Measurements from ENCODE around the gene SMG5. TPM values are rescaled to one million over a fixed set of nuclear protein-coding genes. Genes with fewer than 3 reads are reported as not detected.
"Not testable (repeated sequence)": the region's sequence is repeated elsewhere in the genome, so short reads cannot be mapped to it uniquely, and the experiment has no call there.

Gene SMG5
- total RNA-seq, 1 donor from 2014 or later: 57.7 TPM

GRCh38 chr1:156226116-156226538, 56.5 kb downstream of the SMG5 start:
- intact Hi-C loops (cut with DNase I): loop anchor here (2.0 kb wide), 1 partner anchor 79 kb away; no protein-coding TSS in a partner anchor
- TF ChIP-seq CTCF (IDR thresholded peaks at IDR 0.05): no peak
- no peak for TF ChIP-seq POLR2AphosphoS5 (IDR thresholded peaks at IDR 0.05; ENCODE audit: insufficient read depth in 1 of 2, low read depth in 1 of 2)
- no peak for TF ChIP-seq POLR2A (IDR thresholded peaks at IDR 0.05)
- H3K36me3 ChIP-seq: peaks cover 0 to 47% of the 10 kb centered on the region in 2 donors

GRCh38 chr1:156225677-156226014, 57.0 kb downstream of the SMG5 start:
- H3K27ac ChIP-seq: no peak overlapping the region
- no peak for DNase-seq (ENCODE audit: extremely low spot score in 2 of 2)
- no peaks in the 10 kb centered on the region for H3K27me3 ChIP-seq
- H3K9me3 ChIP-seq: no peaks in the 10 kb centered on the region
- H3K36me3 ChIP-seq: peaks cover 0 to 52% of the 10 kb centered on the region in 2 donors
- H3K4me3 ChIP-seq: no peak overlapping the region
- peaks cover 8% of the 10 kb centered on the region for H3K4me1 ChIP-seq
- TF ChIP-seq CTCF (IDR thresholded peaks at IDR 0.05) (peak in 1 of 3 experiments; percentile 54), POLR2A (IDR thresholded peaks at IDR 0.05) (no peak), POLR2AphosphoS5 (IDR thresholded peaks at IDR 0.05; ENCODE audit: insufficient read depth in 1 of 2, low read depth in 1 of 2) (no peak)
- intact Hi-C loops (cut with DNase I): loop anchor here (2.0 kb wide), 2 partner anchors 79 to 133 kb away; no protein-coding TSS in a partner anchor

More at GRCh38 chr1:156226116-156226538, 56.5 kb downstream of the SMG5 start:
- H3K27ac ChIP-seq: no peak overlapping the region
- peaks cover 8% of the 10 kb centered on the region for H3K4me1 ChIP-seq
- DNase-seq (ENCODE audit: extremely low spot score in 2 of 2): no peak
- H3K27me3 ChIP-seq: no peaks in the 10 kb centered on the region
- no peak overlapping the region for H3K4me3 ChIP-seq
- H3K9me3 ChIP-seq: no peaks in the 10 kb centered on the region

DNA sequence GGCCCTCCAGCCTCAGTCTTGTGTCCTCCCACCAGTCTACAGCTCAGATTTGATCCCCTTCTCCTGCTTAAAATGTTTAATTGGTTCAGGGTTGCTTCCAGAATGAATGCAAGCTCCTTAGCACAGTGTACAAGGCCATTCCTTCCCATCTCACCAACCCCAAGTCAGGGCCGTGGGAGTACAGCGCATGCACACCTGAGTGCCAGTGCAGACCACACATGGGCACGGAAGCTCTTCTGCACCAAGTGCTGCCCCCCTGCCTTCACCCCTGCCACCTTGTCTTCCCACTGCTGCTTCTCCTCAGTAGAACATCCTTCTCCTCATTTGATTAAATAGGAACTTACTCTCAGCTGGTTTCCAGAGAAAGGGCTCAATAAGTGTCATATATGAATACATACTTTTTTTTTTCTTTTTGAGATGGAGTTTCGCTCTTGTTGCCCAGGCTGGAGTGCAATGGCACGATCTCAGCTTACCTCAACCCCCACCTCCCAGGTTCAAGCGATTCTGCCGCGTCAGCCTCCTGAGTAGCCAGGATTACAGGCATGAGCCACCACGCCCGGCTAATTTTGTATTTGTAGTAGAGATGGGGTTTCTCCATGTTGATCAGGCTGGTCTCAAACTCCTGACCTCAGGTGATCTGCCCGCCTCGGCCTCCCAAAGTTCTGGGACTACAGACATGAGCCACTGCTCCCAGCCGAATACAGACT, 60.5 kb downstream of the SMG5 start:
- intact Hi-C loops (cut with DNase I): no loop called here
- Histone ChIP-seq H3K4me3 (no peak overlapping the region), H3K36me3 (peaks cover 0 to 49% of the 10 kb centered on the region in 2 donors), H3K27ac (no peak overlapping the region), H3K27me3 (no peaks in the 10 kb centered on the region), H3K4me1 (peaks cover 21% of the 10 kb centered on the region), H3K9me3 (no peaks in the 10 kb centered on the region)
- no peak for DNase-seq (ENCODE audit: extremely low spot score in 2 of 2)
- TF ChIP-seq POLR2AphosphoS5 (IDR thresholded peaks at IDR 0.05; ENCODE audit: insufficient read depth in 1 of 2, low read depth in 1 of 2): no peak
- no peak for TF ChIP-seq CTCF (IDR thresholded peaks at IDR 0.05)
- TF ChIP-seq POLR2A (IDR thresholded peaks at IDR 0.05): no peak

- TF ChIP-seq POLR2A (IDR thresholded peaks at IDR 0.05) (no peak), POLR2AphosphoS5 (IDR thresholded peaks at IDR 0.05; ENCODE audit: insufficient read depth in 1 of 2, low read depth in 1 of 2) (no peak), CTCF (IDR thresholded peaks at IDR 0.05) (no peak)
- Histone ChIP-seq H3K36me3 (peaks cover 0 to 38% of the 10 kb centered on the region in 2 donors), H3K4me1 (peaks cover 26% of the 10 kb centered on the region), H3K4me3 (no peak overlapping the region), H3K27me3 (no peaks in the 10 kb centered on the region), H3K9me3 (no peaks in the 10 kb centered on the region), H3K27ac (no peak overlapping the region)
- no peak for DNase-seq (ENCODE audit: extremely low spot score in 2 of 2)
- intact Hi-C loops (cut with DNase I): no loop called here
These were observed 62.4 kb downstream of the SMG5 start for GRCh38 chr1:156220226-156220625.

DNA sequence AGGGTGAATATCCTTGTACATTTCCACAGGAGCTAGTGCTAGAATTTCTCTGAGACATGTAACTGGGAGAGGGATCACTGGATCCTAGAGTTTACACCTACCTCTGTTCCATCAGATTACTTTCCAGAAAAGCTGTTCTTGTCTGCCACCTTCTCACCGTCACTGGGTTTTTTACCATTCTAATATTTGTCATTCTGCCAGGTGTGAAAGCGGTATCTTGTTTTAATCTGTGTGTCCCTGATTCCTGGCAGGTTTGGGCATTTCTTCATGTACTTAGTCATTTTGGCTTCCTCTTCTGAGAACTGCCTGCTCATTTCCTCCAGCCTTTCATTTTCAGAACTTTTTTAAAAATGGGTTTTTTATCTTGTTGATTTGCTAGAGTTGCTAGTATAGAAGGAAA, 64.8 kb downstream of the SMG5 start:
- Histone ChIP-seq H3K9me3 (no peaks in the 10 kb centered on the region), H3K36me3 (peaks cover 0 to 24% of the 10 kb centered on the region in 2 donors), H3K4me3 (no peak overlapping the region), H3K27ac (no peak overlapping the region), H3K4me1 (peaks cover 41% of the 10 kb centered on the region), H3K27me3 (no peaks in the 10 kb centered on the region)
- no peak for TF ChIP-seq CTCF (IDR thresholded peaks at IDR 0.05)
- TF ChIP-seq POLR2AphosphoS5 (IDR thresholded peaks at IDR 0.05; ENCODE audit: insufficient read depth in 1 of 2, low read depth in 1 of 2): peak in 1 of 2 donors; percentile 14
- TF ChIP-seq POLR2A (IDR thresholded peaks at IDR 0.05): no peak
- intact Hi-C loops (cut with DNase I): no loop called here
- DNase-seq (ENCODE audit: extremely low spot score in 2 of 2): no peak

GRCh38 chr1:156216361-156217086, 66.1 kb downstream of the SMG5 start:
- H3K27ac ChIP-seq; H3K9me3 ChIP-seq; DNase-seq (ENCODE audit: extremely low spot score in 2 of 2); H3K4me3 ChIP-seq; intact Hi-C loops (cut with DNase I); H3K27me3 ChIP-seq: not testable (repeated sequence)
- peaks cover 41% of the 10 kb centered on the region for H3K4me1 ChIP-seq
- peaks cover 0 to 10% of the 10 kb centered on the region in 2 donors for H3K36me3 ChIP-seq

Data from vagina (tissue), 2 donors.